Posterior vena cava (tissue), 2 donors: Measurements from ENCODE around the gene PLA2G4B. TPM values are rescaled to one million over a fixed set of nuclear protein-coding genes. Genes with fewer than 3 reads are reported as not detected.

Experiments
- DNase-seq: peaks from one replicate; pipeline ENCODE4 v3.0.0-alpha.2; 2020; ENCODE audit warnings: low spot score
- intact Hi-C, 2 donors: fragments of 100-400 bp; cut with DNase I; formaldehyde crosslinking; loops; one replicate each; pipeline versions ENCODE4 v1.14.1 to v1.14.2; 2022 to 2023
- total RNA-seq, 2 donors: library from RNA; stranded (reverse); fragmentation: NEBNext Ultra II Directional; extraction: Animal tissue kit (Norgen Biotek cat#: 25700); gene quantifications; one replicate each; pipeline ENCODE4 v1.2.1, GENCODE V29; 2021
- donor health status: DM: yes; HTN: yes; CAD: no.
- donor health status: DM: yes; HTN: yes; CAD: no.

The PLA2G4B gene
- total RNA-seq, 2 donors from 2014 or later = 1.5 to 4.0 TPM

- no peak for DNase-seq
- intact Hi-C loops = no loop called here
Observed at GRCh38 chr15:41860049-41860828, 21.6 kb downstream of the PLA2G4B start.

GRCh38 chr15:41861736-41862356 lies 23.2 kb downstream of the PLA2G4B start:
- no peak for DNase-seq
- intact Hi-C loops = no loop called here

- intact Hi-C loops = no loop called here
Observed at GRCh38 chr15:41862515-41863116, 24.0 kb downstream of the PLA2G4B start.

GRCh38 chr15:41865490-41866055 lies 26.9 kb downstream of the PLA2G4B start:
- no peak for DNase-seq
- intact Hi-C loops = no loop called here

More at GRCh38 chr15:41862515-41863116, 24.0 kb downstream of the PLA2G4B start:
- no peak for DNase-seq

GRCh38 chr15:41866263-41866703 lies 27.6 kb downstream of the PLA2G4B start:
- DNase-seq = no peak
- intact Hi-C loops = no loop called here

GRCh38 chr15:41866872-41867579 lies 28.4 kb downstream of the PLA2G4B start:
- intact Hi-C loops = no loop called here
- DNase-seq = no peak

- no peak for DNase-seq
- intact Hi-C loops = no loop called here
Observed at GRCh38 chr15:41868321-41868720, 29.7 kb downstream of the PLA2G4B start.

GRCh38 chr15:41869770-41870688 lies 31.4 kb downstream of the PLA2G4B start:
- DNase-seq = no peak
- intact Hi-C loops = no loop called here

GRCh38 chr15:41870689-41871081 lies 32.0 kb downstream of the PLA2G4B start:
- DNase-seq = no peak

GRCh38 chr15:41871175-41871905 lies 32.7 kb downstream of the PLA2G4B start:
- intact Hi-C loops = no loop called here
- DNase-seq = no peak

More at GRCh38 chr15:41870689-41871081, 32.0 kb downstream of the PLA2G4B start:
- intact Hi-C loops = no loop called here

GRCh38 chr15:41872166-41872747 lies 33.6 kb downstream of the PLA2G4B start:
- DNase-seq = no peak
- intact Hi-C loops = no loop called here

GRCh38 chr15:41873711-41874110 lies 35.1 kb downstream of the PLA2G4B start:
- intact Hi-C loops = no loop called here
- DNase-seq = no peak

GRCh38 chr15:41874736-41875135 lies 36.1 kb downstream of the PLA2G4B start:
- intact Hi-C loops = no loop called here

GRCh38 chr15:41876007-41876406 lies 37.4 kb downstream of the PLA2G4B start:
- intact Hi-C loops = no loop called here

More at GRCh38 chr15:41874736-41875135, 36.1 kb downstream of the PLA2G4B start:
- DNase-seq = no peak

GRCh38 chr15:41876689-41877088 lies 38.0 kb downstream of the PLA2G4B start:
- intact Hi-C loops = no loop called here
- no peak for DNase-seq

More at GRCh38 chr15:41876007-41876406, 37.4 kb downstream of the PLA2G4B start:
- no peak for DNase-seq

- intact Hi-C loops = no loop called here
- no peak for DNase-seq
Observed at GRCh38 chr15:41877631-41878354, 39.1 kb downstream of the PLA2G4B start.

- no peak for DNase-seq
- intact Hi-C loops = no loop called here
Observed at GRCh38 chr15:41878355-41878699, 39.7 kb downstream of the PLA2G4B start.
